HepG2 (cell line): ENCODE measurements around the gene CHPF. TPM values are rescaled to one million over a fixed set of nuclear protein-coding genes. Genes with fewer than 3 reads are reported as not detected.

ENCODE experiments used
- ATF7 ChIP-seq, 2 experiments: fragments of 450-650 bp in 1 of 2; sonication (generic) in 1 of 2; formaldehyde crosslinking in 1 of 2; IDR thresholded peaks; 2 replicates each; pipeline versions ENCODE4 v1.4.0 to v1.6.1; 2016 to 2020; ENCODE audit warnings: antibody characterized with exemption in 1 of 2, mild to moderate bottlenecking in 1 of 2, missing genetic modification reagents in 1 of 2
- DNMT3B ChIP-seq: conservative IDR thresholded peaks from 2 replicates; pipeline ENCODE4 v1.6.1; 2016; ENCODE audit warnings: missing biosample characterization, control low read depth
- GTF2F1 ChIP-seq: fragments of 150-350 bp; IDR thresholded peaks from 2 replicates; pipeline ENCODE4 v1.6.1; 2014; ENCODE audit warnings: low read length
- HES4 ChIP-seq: sonication (generic); formaldehyde crosslinking; IDR thresholded peaks from 2 replicates; pipeline ENCODE4 v1.9.0; 2021; ENCODE audit warnings: mild to moderate bottlenecking, missing genetic modification reagents, borderline replicate concordance
- HNRNPLL ChIP-seq: fragments of 200-400 bp; formaldehyde crosslinking; IDR thresholded peaks from 2 replicates; pipeline ENCODE4 v1.6.1; 2017; ENCODE audit warnings: mild to moderate bottlenecking, low read depth, low read length; ENCODE audit not compliant: poor library complexity, severe bottlenecking
- ISL2 ChIP-seq: sonication (generic); formaldehyde crosslinking; IDR thresholded peaks from 2 replicates; pipeline ENCODE4 v1.5.0; 2020; ENCODE audit warnings: missing genetic modification reagents
- MAFF ChIP-seq: IDR thresholded peaks from 2 replicates; pipeline ENCODE4 v1.6.1; 2011; ENCODE audit warnings: low read depth, low read length, improper control_type of control experiment
- MBD4 ChIP-seq: IDR thresholded peaks from 2 replicates; pipeline ENCODE4 v1.6.1; 2012; ENCODE audit warnings: low read length, inconsistent platforms, borderline replicate concordance
- MEIS1 ChIP-seq: sonication (generic); formaldehyde crosslinking; IDR thresholded peaks from 2 replicates; pipeline ENCODE4 v1.9.0; 2021; ENCODE audit warnings: mild to moderate bottlenecking, missing genetic modification reagents, moderate library complexity, borderline replicate concordance
- PCBP1 ChIP-seq: fragments of 200-400 bp; formaldehyde crosslinking; IDR thresholded peaks from 2 replicates; pipeline ENCODE4 v1.6.1; 2017; ENCODE audit warnings: mild to moderate bottlenecking, low read depth, low read length, borderline replicate concordance
- SNAPC2 ChIP-seq: sonication (generic); formaldehyde crosslinking; IDR thresholded peaks from 2 replicates; pipeline ENCODE4 v1.8.1; 2022; ENCODE audit warnings: mild to moderate bottlenecking, missing genetic modification reagents
- TEAD3 ChIP-seq: optimal IDR thresholded peaks from 2 replicates; pipeline ENCODE3; 2016; ENCODE audit warnings: borderline replicate concordance
- TOPORS ChIP-seq: sonication (generic); formaldehyde crosslinking; IDR thresholded peaks from 2 replicates; pipeline ENCODE4 v1.8.0; 2023; ENCODE audit warnings: mild to moderate bottlenecking, missing genetic modification reagents
- YY1 ChIP-seq: IDR thresholded peaks from 2 replicates; pipeline ENCODE4 v1.6.1; 2011; ENCODE audit warnings: low read length, low read depth, moderate library complexity, mild to moderate bottlenecking; ENCODE audit not compliant: insufficient read depth, insufficient replicate concordance
- ZBTB21 ChIP-seq: sonication (generic); formaldehyde crosslinking; IDR thresholded peaks from 2 replicates; pipeline ENCODE4 v1.4.0; 2020; ENCODE audit warnings: missing genetic modification reagents
- ZFY ChIP-seq: sonication (generic); formaldehyde crosslinking; IDR thresholded peaks from 2 replicates; pipeline ENCODE4 v1.4.0; 2020; ENCODE audit warnings: missing genetic modification reagents
- ZNF451 ChIP-seq: sonication (generic); formaldehyde crosslinking; IDR thresholded peaks from 2 replicates; pipeline ENCODE4 v1.5.0; 2020; ENCODE audit warnings: mild to moderate bottlenecking, missing genetic modification reagents
- ZNF550 ChIP-seq: sonication (generic); formaldehyde crosslinking; IDR thresholded peaks from 2 replicates; pipeline ENCODE4 v1.4.0; 2020; ENCODE audit warnings: mild to moderate bottlenecking, missing genetic modification reagents, borderline replicate concordance
- ZNF749 ChIP-seq: sonication (generic); formaldehyde crosslinking; IDR thresholded peaks from 2 replicates; pipeline ENCODE4 v1.8.0; 2022; ENCODE audit warnings: mild to moderate bottlenecking, missing genetic modification reagents, moderate library complexity, borderline replicate concordance
- ZNF75D ChIP-seq: sonication (generic); formaldehyde crosslinking; IDR thresholded peaks from 2 replicates; pipeline ENCODE4 v1.8.1; 2023; ENCODE audit warnings: missing genetic modification reagents, mild to moderate bottlenecking, borderline replicate concordance
- polyA plus RNA-seq, 8 experiments: library from polyadenylated mRNA; depleted of rRNA in 3 of 8; stranded (reverse) in 7 of 8; unstranded in 1 of 8; fragments of >200 nt; fragmentation: Illumina TruSeq in 4 of 8; extraction: Trizol in 4 of 8; gene quantifications; 2 replicates each; pipeline versions ENCODE4 v1.2.1 to v1.2.3, GENCODE V29; 2011 to 2016; ENCODE audit warnings: low read depth in 4 of 8, missing spikeins in 1 of 8, mixed read lengths in 1 of 8; ENCODE audit not compliant: insufficient read depth in 1 of 8
- total RNA-seq, 5 experiments: library from RNA; depleted of rRNA; stranded (reverse); fragments of >200 nt; fragmentation: Illumina TruSeq; extraction: Trizol; gene quantifications; 2 replicates each; pipeline ENCODE4 v1.2.3, GENCODE V29; 2016; ENCODE audit warnings: low read depth in 1 of 5
- TF ChIP-seq, protein P1 (sequence below): sonication (generic); formaldehyde crosslinking; IDR thresholded peaks from 2 replicates; pipeline ENCODE4 v1.5.0; 2020; ENCODE audit warnings: missing genetic modification reagents, mild to moderate bottlenecking, borderline replicate concordance

The CHPF gene
- total and polyA plus RNA-seq, 2 of the 13 experiments (the other 11 are each of a cell fraction or from before 2014, with no cell fraction given) = 79.6 to 111 TPM

DNA sequence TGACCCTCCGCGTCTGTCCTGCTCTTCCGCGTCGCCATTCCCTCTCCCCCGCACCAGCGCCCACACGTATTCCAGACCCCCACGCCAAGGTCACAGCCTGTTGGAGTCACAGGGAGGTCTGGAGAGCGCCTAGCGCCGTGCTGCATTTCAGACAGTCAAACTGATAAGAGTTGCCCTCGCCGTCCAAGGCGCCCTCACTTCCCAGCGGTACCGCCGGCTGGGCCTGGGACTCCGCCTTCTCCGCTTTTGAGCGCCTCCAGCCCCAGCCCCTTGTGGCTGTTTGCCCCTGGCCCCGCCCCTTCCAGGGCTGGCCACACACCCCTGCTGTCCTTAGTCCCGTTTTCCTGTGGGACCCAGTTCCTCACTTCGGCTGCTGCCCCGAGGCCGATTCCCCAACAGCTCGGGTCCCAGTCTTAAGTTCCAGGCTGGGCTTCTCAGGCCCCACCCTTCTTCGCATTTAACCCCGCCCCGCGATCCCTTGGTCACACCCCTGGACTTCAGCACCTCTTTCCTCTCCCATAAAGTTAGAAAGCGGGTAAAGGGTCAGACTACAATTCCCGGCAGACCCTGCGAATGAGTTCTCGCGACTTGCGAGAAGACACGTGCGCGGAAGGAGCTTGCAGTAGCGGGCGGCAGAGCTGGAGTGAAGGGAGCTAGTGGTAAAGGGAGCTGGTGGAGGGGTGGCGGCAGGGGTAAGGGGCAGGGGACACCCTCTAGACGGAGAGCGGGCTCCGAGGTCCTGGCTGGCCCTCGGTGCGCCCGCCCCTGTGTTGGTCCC is 45.1 kb downstream of the CHPF start, which contains the start of gene GMPPA (continued):
- peak; percentile 47 for TF ChIP-seq TEAD3 (CRISPR knock-in tag)
- no peak for TF ChIP-seq ATF7 (IDR thresholded peaks at IDR 0.05)
- 0 out of 2 replicates have a peak, but pooled peaks have one; percentile 7 for TF ChIP-seq ATF7 (CRISPR knock-in tag; IDR thresholded peaks at IDR 0.05)
- TF ChIP-seq, protein P1, sequence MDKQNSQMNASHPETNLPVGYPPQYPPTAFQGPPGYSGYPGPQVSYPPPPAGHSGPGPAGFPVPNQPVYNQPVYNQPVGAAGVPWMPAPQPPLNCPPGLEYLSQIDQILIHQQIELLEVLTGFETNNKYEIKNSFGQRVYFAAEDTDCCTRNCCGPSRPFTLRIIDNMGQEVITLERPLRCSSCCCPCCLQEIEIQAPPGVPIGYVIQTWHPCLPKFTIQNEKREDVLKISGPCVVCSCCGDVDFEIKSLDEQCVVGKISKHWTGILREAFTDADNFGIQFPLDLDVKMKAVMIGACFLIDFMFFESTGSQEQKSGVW (CRISPR knock-in tag) = no peak
- no peak; the same call in 1 of the 2 replicates for TF ChIP-seq DNMT3B (CRISPR knock-in tag)
- no peak for TF ChIP-seq MBD4
- peak; percentile 29 for TF ChIP-seq HNRNPLL
- TF ChIP-seq HES4 = no peak
- TF ChIP-seq ZNF451 (CRISPR knock-in tag) = no peak; the same call in 1 of the 2 replicates
- TF ChIP-seq GTF2F1 = no peak
- TF ChIP-seq ISL2 = peak; percentile 41; the same call in 1 of the 2 replicates
- TF ChIP-seq MEIS1 (CRISPR knock-in tag) = no peak
- peak; percentile 82 for TF ChIP-seq ZFY (CRISPR knock-in tag)
- peak; percentile 39 for TF ChIP-seq YY1
- no peak for TF ChIP-seq PCBP1
- TF ChIP-seq SNAPC2 = no peak
- TF ChIP-seq ZBTB21 = no peak
- peak; percentile 78; the same call in 1 of the 2 replicates for TF ChIP-seq TOPORS (CRISPR knock-in tag)
- no peak for TF ChIP-seq ZNF75D (CRISPR knock-in tag)
- TF ChIP-seq ZNF749 (CRISPR knock-in tag) = peak; percentile 59; the same call in 1 of the 2 replicates
- no peak; the same call in none of the 2 replicates for TF ChIP-seq ZNF550 (CRISPR knock-in tag)
- 0 out of 2 replicates have a peak, but pooled peaks have one; percentile 0 for TF ChIP-seq MAFF
